RWPE1 (cell line): ENCODE measurements around the gene HAUS8.
"Not testable (repeated sequence)": the region's sequence is repeated elsewhere in the genome, so short reads cannot be mapped to it uniquely, and the experiment has no call there.

Experiments used
- CTCF ChIA-PET: fragments of 350-600 bp; sonication (Branson Sonifier 250); formaldehyde crosslinking; extraction: SDS; loops from one replicate; lab custom pipeline; 2021; lab: Yijun Ruan, JAX
- POLR2A ChIA-PET: fragments of 400-600 bp; formaldehyde crosslinking; extraction: SDS; loops from one replicate; lab custom pipeline; 2020; ENCODE audit warnings: antibody characterized with exemption; ENCODE audit not compliant: low non-redundant PET; lab: Yijun Ruan, JAX
- DNase-seq: peaks from one replicate; pipeline ENCODE4 v3.0.0; 2012; ENCODE audit warnings: low spot score
- H3K27ac ChIP-seq: fragments of 450-650 bp; 2 replicates; pipeline ENCODE4 v1.5.1; 2017
- TF ChIP-seq, protein P1 (sequence below): fragments of 450-650 bp; conservative IDR thresholded peaks from 2 replicates; pipeline ENCODE4 v1.5.1; 2017; ENCODE audit warnings: low read depth, mild to moderate bottlenecking

HAUS8 gene

DNA sequence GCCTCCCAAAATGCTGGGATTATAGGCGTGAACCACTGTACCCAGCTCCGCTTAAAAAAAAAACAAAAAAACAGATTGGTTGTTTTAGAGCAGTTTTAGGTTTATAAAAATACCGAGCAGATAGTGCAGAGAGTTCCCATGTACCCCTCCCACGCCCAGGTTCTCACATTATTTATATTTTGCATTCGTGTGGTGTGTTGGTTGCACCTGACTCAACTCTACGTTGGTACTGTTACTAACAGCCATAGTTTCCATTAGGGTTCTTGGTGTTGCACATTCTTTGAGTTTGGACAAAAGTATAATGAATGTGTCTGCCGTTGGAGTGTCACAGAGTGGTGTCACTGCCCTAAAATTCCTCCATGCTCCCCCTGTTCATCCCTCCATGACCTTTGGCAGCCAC, 29.4 kb upstream of the HAUS8 start:
- ChIA-PET POLR2A (interaction anchor here (0.6 kb wide), 1 partner anchor 46 kb away, joined by 5 read pairs; no protein-coding TSS in a partner anchor), CTCF (no interaction called here)
- DNase-seq: no peak
- TF ChIP-seq, protein P1, sequence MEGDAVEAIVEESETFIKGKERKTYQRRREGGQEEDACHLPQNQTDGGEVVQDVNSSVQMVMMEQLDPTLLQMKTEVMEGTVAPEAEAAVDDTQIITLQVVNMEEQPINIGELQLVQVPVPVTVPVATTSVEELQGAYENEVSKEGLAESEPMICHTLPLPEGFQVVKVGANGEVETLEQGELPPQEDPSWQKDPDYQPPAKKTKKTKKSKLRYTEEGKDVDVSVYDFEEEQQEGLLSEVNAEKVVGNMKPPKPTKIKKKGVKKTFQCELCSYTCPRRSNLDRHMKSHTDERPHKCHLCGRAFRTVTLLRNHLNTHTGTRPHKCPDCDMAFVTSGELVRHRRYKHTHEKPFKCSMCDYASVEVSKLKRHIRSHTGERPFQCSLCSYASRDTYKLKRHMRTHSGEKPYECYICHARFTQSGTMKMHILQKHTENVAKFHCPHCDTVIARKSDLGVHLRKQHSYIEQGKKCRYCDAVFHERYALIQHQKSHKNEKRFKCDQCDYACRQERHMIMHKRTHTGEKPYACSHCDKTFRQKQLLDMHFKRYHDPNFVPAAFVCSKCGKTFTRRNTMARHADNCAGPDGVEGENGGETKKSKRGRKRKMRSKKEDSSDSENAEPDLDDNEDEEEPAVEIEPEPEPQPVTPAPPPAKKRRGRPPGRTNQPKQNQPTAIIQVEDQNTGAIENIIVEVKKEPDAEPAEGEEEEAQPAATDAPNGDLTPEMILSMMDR: no peak
- H3K27ac ChIP-seq: peak overlapping the region; percentile 93

DNA sequence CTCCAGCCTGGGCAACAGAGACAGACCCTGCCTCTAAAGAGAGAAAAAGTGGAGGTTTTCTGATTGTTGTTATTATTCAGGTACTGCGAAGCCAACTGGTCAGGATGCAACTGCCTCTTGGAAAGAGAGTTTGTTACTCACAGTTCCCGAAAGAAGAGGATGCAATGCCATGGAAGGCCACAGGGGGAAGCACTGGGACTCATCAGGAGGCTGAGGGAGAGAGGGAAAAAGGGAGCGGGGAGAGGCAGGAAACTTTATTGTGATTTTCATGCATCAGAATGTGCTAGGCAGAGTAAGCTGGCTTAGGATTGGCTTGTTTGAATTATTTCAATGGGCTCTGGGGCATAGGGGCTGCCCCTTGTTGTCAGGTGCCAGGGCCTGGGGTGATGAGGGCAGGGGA, 27.9 kb upstream of the HAUS8 start:
- peak overlapping the region; percentile 24 for H3K27ac ChIP-seq
- ChIA-PET CTCF (interaction anchor here (0.7 to 1.4 kb wide), 2 partner anchors 18 to 648 kb away, joined by 3 to 6 read pairs; no protein-coding TSS in a partner anchor), POLR2A (no interaction called here)
- TF ChIP-seq, protein P1: no peak; the same call in 1 of the 2 replicates
- no peak for DNase-seq

DNA sequence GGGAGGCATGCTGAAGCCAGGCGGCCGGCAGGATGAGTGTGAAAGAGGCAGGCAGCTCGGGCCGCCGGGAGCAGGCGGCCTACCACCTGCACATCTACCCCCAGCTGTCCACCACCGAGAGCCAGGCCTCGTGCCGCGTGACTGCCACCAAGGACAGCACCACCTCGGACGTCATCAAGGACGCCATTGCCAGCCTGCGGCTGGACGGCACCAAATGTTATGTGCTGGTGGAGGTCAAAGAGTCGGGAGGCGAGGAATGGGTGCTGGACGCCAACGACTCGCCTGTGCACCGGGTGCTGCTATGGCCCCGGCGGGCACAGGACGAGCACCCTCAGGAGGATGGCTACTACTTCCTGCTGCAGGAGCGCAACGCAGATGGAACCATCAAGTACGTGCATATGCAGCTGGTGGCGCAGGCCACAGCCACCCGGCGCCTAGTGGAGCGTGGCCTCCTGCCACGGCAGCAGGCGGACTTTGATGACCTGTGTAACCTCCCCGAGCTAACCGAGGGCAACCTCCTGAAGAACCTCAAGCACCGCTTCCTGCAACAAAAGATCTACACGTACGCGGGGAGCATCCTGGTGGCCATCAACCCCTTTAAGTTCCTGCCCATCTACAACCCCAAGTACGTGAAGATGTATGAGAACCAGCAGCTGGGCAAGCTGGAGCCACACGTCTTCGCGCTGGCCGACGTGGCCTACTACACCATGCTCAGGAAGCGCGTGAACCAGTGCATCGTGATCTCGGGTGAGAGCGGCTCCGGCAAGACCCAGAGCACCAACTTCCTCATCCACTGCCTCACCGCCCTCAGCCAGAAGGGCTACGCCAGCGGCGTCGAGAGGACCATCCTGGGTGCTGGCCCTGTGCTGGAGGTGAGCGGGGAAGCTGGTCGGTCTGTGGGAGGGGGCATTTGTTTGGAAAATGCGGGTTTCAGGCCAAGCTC, 26.7 kb upstream of the HAUS8 start:
- POLR2A ChIA-PET: no interaction called here
- TF ChIP-seq, protein P1: no peak
- CTCF ChIA-PET: interaction anchor here (0.5 to 1.4 kb wide), 2 partner anchors 17 to 149 kb away, joined by 3 to 4 read pairs; no protein-coding TSS in a partner anchor
- no peak for DNase-seq
- H3K27ac ChIP-seq: no peak overlapping the region

DNA sequence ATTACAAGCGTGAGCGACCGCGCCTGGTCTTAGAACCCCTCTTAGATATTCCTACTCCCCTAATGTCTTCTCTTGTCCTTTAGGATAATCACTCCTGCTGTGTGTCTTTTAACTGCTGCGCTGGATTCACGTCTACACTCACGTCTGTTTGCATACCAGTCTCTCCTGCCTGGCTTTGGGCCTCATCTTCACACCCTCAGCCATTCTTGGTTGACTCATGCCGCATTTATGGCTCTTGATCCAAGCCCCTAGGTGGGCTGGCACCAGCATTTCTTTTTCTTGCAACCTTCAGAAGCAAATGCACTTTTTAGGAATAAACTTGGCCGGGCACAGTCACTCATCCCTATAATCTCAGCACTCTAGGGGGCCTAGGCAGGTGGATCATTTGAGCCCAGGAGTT, 23.1 kb upstream of the HAUS8 start:
- ChIA-PET POLR2A (no interaction called here), CTCF (no interaction called here)
- TF ChIP-seq, protein P1: no peak
- H3K27ac ChIP-seq: peak overlapping the region; percentile 15; the same call in 1 of the 2 replicates
- DNase-seq: no peak

DNA sequence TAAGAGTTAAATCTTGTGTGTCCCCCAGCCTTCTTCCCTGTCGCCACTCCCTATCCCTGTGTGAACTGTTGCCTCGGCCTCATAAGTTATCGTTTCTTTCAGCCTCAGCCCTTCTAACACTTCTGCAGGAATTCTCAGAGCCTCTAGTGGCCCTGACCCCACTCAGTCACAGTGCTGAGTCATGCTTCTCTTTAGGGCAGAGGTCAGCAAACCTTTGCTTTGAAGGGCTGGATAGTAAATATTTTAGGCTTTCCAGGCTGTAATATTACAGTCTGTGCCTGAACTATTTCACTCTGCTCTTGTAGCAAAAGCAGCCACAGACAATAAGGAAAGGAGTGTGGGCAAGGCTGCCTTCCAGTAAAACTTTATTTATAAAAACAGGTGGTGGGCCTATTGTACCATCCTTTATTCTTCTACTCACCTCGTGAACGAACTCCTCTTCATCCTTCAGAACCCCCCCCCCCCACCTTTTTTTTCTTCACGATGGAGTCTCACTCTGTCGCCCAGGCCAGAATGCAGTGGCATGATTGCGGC, 22.4 kb upstream of the HAUS8 start:
- H3K27ac ChIP-seq: peak overlapping the region; percentile 15; the same call in 1 of the 2 replicates
- POLR2A ChIA-PET: no interaction called here
- TF ChIP-seq, protein P1: no peak
- CTCF ChIA-PET: interaction anchor here (0.6 kb wide), 1 partner anchor 135 kb away, joined by 3 read pairs; no protein-coding TSS in a partner anchor
- no peak for DNase-seq

DNA sequence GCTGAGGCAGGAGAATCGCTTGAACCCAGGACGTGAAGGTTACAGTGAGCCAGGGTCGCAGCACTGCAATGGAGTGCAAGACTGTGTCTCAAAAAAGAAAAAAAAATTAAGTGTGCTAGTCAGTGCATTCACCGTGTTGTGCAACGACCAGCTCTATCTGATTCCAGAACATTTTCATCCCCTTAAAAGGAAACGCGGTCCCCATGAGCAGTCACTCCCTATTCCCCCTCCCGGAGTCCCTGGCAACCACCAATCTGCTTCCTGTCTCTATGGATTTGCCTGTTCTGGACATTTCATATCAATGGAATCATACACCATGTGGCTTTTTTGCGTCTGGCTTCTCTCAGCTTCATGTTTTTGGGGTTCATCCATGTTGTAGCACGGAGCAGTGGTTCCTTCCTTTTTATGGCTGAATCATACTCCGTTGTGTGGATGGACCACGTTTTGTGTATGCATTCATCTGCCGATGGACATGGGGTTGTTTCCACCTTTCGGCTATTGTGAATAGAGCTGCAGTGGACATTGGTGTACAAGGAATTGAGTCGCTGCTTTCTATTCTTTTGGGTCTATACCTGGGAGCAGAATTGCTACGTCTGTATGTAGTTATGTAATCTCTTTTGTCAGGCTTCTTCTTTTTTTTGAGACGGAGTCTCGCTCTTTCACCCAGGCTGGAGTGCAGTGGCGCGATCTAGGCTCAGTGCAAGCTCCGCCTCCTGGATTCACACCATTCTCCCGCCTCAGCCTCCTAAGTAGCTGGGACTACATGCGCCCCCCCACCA, 20.1 kb upstream of the HAUS8 start:
- CTCF ChIA-PET: no interaction called here
- TF ChIP-seq, protein P1: no peak
- peak overlapping the region; percentile 28 for H3K27ac ChIP-seq
- no peak for DNase-seq
- POLR2A ChIA-PET: no interaction called here

DNA sequence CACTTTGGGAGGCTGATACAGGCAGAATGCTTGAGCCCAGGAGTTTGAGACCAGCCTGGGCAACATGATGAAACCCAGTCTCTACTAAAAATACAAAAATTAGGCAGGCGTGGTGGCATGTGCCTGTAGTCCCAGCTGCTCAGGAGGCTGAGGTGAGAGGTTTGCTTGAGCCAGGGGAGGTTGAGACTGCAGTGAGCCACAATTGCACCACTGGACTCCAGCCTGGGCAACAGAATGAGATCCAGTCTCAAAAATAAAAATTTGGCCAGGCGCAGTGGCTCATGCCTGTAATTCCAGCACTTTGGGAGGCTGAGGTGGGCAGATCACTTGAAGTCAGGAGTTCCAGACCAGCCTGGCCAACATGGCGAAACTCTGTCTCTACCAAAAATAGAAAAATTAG, 19.4 kb upstream of the HAUS8 start:
- CTCF ChIA-PET: interaction anchor here (0.6 kb wide), 1 partner anchor 152 kb away, joined by 4 read pairs; no protein-coding TSS in a partner anchor
- H3K27ac ChIP-seq: peak overlapping the region; percentile 28
- POLR2A ChIA-PET, DNase-seq: not testable (repeated sequence)
